ENCODE data around the gene DRAM1.

Gene DRAM1

DNA sequence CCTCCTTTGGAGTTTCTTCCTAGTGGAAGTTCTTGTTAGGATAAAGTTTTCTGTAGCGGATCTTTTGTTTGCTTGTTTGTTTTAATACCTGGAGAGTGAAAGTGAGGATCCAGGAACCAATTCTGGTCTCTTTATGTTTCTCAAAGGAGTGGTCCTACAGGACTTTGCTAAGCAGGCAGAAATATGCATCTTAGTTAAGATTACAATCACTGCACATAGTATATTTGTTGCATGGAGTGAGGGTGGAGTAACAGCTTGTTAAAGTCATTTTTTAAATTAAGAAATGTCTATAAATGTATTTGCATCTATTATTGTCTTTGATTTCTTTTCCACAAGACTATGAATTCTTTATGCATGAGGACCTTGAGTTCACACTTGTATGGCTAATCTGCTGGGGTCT is 76.7 kb downstream of the DRAM1 start:
- Histone ChIP-seq H3K27me3 (ENCODE audit: insufficient read depth, low read depth, severe bottlenecking) (no peaks in the 10 kb centered on the region), H3K36me3 (no peaks in the 10 kb centered on the region), H3K27ac (no peak overlapping the region), H3K4me3 (ENCODE audit: low read depth, low read length) (no peak overlapping the region), H3K9me3 (ENCODE audit: severe bottlenecking) (no peaks in the 10 kb centered on the region)
- DNase-seq: no peak
- TF ChIP-seq, protein P1, sequence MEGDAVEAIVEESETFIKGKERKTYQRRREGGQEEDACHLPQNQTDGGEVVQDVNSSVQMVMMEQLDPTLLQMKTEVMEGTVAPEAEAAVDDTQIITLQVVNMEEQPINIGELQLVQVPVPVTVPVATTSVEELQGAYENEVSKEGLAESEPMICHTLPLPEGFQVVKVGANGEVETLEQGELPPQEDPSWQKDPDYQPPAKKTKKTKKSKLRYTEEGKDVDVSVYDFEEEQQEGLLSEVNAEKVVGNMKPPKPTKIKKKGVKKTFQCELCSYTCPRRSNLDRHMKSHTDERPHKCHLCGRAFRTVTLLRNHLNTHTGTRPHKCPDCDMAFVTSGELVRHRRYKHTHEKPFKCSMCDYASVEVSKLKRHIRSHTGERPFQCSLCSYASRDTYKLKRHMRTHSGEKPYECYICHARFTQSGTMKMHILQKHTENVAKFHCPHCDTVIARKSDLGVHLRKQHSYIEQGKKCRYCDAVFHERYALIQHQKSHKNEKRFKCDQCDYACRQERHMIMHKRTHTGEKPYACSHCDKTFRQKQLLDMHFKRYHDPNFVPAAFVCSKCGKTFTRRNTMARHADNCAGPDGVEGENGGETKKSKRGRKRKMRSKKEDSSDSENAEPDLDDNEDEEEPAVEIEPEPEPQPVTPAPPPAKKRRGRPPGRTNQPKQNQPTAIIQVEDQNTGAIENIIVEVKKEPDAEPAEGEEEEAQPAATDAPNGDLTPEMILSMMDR (IDR thresholded peaks at IDR 0.05; ENCODE audit: low read depth, low read length): no peak

DNA sequence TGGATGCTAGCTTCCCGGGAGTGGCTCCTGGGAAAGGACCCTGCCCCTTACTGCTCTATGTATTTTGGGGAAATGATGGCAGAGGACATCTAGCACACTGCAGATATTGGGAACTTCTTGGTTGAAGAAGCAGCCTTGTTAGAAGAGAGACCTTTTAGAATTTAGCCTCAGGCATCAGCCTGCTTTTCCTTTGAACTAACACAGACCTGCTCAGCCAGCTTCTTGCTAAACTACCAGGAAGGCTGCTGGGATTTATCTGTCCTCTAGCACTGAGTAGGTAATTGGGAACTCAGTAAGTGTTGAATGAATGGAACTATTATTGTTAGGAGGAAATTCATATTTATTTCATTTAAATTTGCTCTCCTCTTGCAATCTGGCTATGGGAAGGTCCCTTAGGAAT is 77.3 kb downstream of the DRAM1 start:
- no peaks in the 10 kb centered on the region for H3K36me3 ChIP-seq
- H3K9me3 ChIP-seq (ENCODE audit: severe bottlenecking): no peaks in the 10 kb centered on the region
- H3K27ac ChIP-seq: no peak overlapping the region
- TF ChIP-seq, protein P1 (IDR thresholded peaks at IDR 0.05; ENCODE audit: low read depth, low read length): no peak
- no peak for DNase-seq
- no peak overlapping the region for H3K4me3 ChIP-seq (ENCODE audit: low read depth, low read length)
- no peaks in the 10 kb centered on the region for H3K27me3 ChIP-seq (ENCODE audit: insufficient read depth, low read depth, severe bottlenecking)

DNA sequence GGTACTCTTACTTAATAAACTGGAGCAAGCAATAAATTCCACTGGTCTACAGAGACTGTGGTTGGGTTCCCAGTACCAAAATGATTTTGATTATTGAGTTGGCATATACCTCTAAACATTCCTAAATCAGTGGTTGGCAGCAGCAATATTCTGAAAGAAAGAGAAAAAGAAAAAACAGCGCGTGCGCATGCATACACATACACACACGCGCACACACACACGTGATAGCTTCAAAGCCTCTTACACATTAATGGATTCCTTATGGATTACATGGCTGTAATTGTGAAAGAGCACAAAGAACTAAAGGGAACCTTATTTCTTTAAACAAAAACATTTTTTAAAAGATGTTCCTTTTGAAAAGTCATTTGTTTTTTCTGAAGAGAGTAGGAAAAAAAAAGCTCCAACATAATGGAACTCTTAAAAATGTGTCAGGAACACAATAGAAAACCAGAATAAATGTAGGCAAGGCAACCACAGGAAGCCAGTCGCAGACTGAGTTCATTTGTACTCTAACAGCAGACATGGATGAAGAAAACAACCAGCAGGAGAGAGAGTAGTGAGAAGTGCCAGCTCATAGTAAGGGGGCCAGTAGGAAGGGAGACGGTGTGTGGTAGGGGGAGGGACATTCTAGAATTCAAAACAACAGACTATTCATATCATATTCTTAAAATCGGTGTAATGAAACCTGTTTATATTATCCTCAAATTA is 80.0 kb downstream of the DRAM1 start:
- Histone ChIP-seq H3K36me3 (no peaks in the 10 kb centered on the region), H3K9me3 (ENCODE audit: severe bottlenecking) (no peaks in the 10 kb centered on the region), H3K27me3 (ENCODE audit: insufficient read depth, low read depth, severe bottlenecking) (no peaks in the 10 kb centered on the region), H3K4me3 (ENCODE audit: low read depth, low read length) (no peak overlapping the region), H3K27ac (no peak overlapping the region)
- TF ChIP-seq, protein P1 (IDR thresholded peaks at IDR 0.05; ENCODE audit: low read depth, low read length): no peak
- no peak for DNase-seq

DNA sequence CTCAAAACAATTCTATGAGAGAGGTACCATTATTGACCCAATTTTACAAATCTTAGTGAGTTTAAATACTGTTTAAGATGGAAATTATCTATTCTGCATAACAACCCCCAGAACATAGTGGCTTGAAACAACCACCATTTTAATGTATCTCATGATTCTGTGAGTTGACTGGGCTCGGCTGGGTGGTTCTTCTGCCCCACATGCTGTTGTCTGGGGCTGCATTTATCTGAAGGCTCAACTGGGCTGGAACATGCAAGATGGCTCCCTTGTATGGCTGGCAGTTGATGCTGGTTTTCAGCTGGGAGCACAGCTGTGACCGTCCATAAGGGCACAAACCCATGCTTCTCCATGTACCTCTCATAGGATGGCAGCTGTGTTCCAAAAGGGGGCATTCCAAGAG is 82.2 kb downstream of the DRAM1 start:
- no peaks in the 10 kb centered on the region for H3K36me3 ChIP-seq
- no peaks in the 10 kb centered on the region for H3K27me3 ChIP-seq (ENCODE audit: insufficient read depth, low read depth, severe bottlenecking)
- H3K27ac ChIP-seq: no peak overlapping the region
- no peak for DNase-seq
- no peak overlapping the region for H3K4me3 ChIP-seq (ENCODE audit: low read depth, low read length)
- H3K9me3 ChIP-seq (ENCODE audit: severe bottlenecking): no peaks in the 10 kb centered on the region
- TF ChIP-seq, protein P1 (IDR thresholded peaks at IDR 0.05; ENCODE audit: low read depth, low read length): no peak

DNA sequence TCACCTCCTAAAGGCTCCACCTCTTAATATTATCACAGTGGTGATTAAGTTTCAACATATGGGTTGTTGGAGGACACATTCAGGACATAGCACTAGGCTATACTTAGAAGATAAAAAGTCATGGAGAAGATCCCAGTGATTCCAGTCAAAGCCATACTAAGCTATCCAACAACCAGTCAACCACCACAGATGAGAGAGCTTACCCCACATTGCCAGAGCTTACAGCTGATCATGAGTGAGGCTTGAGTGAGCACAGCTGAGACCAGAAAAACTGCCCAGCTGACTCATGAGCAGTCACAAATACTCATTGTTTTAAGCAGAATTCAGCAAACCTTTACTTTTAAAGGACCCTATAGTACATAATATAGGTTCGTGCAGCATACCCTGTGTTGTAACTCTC is 85.1 kb downstream of the DRAM1 start:
- Histone ChIP-seq H3K4me3 (ENCODE audit: low read depth, low read length) (no peak overlapping the region), H3K27me3 (ENCODE audit: insufficient read depth, low read depth, severe bottlenecking) (no peaks in the 10 kb centered on the region), H3K36me3 (no peaks in the 10 kb centered on the region), H3K27ac (no peak overlapping the region), H3K9me3 (ENCODE audit: severe bottlenecking) (no peaks in the 10 kb centered on the region)
- DNase-seq: peak; percentile 14
- TF ChIP-seq, protein P1 (IDR thresholded peaks at IDR 0.05; ENCODE audit: low read depth, low read length): no peak

DNA sequence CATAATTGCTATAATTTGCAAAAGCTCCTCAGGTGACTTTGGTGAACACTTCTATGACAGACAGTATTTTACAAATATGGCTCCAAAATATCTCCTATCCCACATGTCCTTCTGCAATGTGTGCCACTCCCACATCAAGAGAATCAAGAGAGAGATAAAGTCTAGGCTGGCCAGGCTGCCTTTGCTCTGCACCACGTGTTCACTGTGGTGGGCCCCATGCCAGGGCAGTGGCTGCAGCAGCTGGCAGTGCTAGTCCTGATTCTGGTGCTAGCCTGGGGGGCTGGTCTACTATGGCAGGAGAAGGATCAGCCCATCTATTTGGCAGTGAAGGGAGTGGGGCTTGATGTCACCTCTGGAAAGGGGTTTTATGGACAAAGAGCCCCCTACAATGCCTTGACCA is 86.3 kb downstream of the DRAM1 start:
- H3K36me3 ChIP-seq: no peaks in the 10 kb centered on the region
- no peaks in the 10 kb centered on the region for H3K9me3 ChIP-seq (ENCODE audit: severe bottlenecking)
- DNase-seq: no peak
- no peaks in the 10 kb centered on the region for H3K27me3 ChIP-seq (ENCODE audit: insufficient read depth, low read depth, severe bottlenecking)
- no peak overlapping the region for H3K4me3 ChIP-seq (ENCODE audit: low read depth, low read length)
- H3K27ac ChIP-seq: no peak overlapping the region
- TF ChIP-seq, protein P1 (IDR thresholded peaks at IDR 0.05; ENCODE audit: low read depth, low read length): no peak

Data from WERI-Rb-1 (cell line).